Peyer's patch (tissue), 4 donors: ENCODE measurements around the gene ETFBKMT.

ENCODE experiments used
- CTCF ChIP-seq, 6 experiments: fragments of 450-650 bp in 4 of 6; fragments of 200-600 bp in 2 of 6; sonication (generic) in 1 of 6; IDR thresholded peaks; one replicate each; pipeline ENCODE4 v1.5.1; 2017 to 2019; ENCODE audit warnings: antibody characterized with exemption in 6 of 6, mild to moderate bottlenecking in 3 of 6, moderate library complexity in 1 of 6
- POLR2A ChIP-seq, 2 donors: fragments of 450-650 bp; IDR thresholded peaks; one replicate each; pipeline ENCODE4 v1.5.1; 2017; ENCODE audit warnings: antibody characterized with exemption in 2 of 2, mild to moderate bottlenecking in 2 of 2, moderate library complexity in 2 of 2

GRCh38 chr12:31715283-31715825 lies 55.9 kb downstream of the ETFBKMT start:
- TF ChIP-seq CTCF (IDR thresholded peaks at IDR 0.05) (no peak), POLR2A (IDR thresholded peaks at IDR 0.05) (no peak)
